H9 (cell line): Measurements from ENCODE around the gene DMPK. TPM values are rescaled to one million over a fixed set of nuclear protein-coding genes. Genes with fewer than 3 reads are reported as not detected.

Experiments
- DNase-seq: peaks from one replicate; pipeline ENCODE4 v3.0.0-alpha.2; 2017
- H2AFZ ChIP-seq: one replicate; pipeline ENCODE4 v1.6.1; 2013; ENCODE audit warnings: mild to moderate bottlenecking, low read length, control low read depth, moderate library complexity
- H2AK5ac ChIP-seq: 2 replicates; pipeline ENCODE4 v1.6.1; 2013; ENCODE audit warnings: low read length, control low read depth, mixed read lengths; ENCODE audit not compliant: insufficient read length
- H2BK120ac ChIP-seq: one replicate; pipeline ENCODE4 v1.6.1; 2013; ENCODE audit warnings: low read depth, mild to moderate bottlenecking, low read length, control low read depth, inconsistent platforms; ENCODE audit not compliant: poor library complexity, severe bottlenecking
- H2BK12ac ChIP-seq: 2 replicates; pipeline ENCODE4 v1.6.1; 2013; ENCODE audit warnings: low read length, control low read depth, mixed read lengths, low read depth; ENCODE audit not compliant: insufficient read length
- H2BK15ac ChIP-seq: 2 replicates; pipeline ENCODE4 v1.6.1; 2013; ENCODE audit warnings: low read depth, low read length, control low read depth
- H2BK20ac ChIP-seq: one replicate; pipeline ENCODE4 v1.6.1; 2013; ENCODE audit warnings: low read depth, mild to moderate bottlenecking, low read length, control low read depth, inconsistent platforms; ENCODE audit not compliant: poor library complexity, severe bottlenecking
- H2BK5ac ChIP-seq: 2 replicates; pipeline ENCODE4 v1.6.1; 2013; ENCODE audit warnings: low read length, control low read depth, mixed read lengths; ENCODE audit not compliant: insufficient read length
- H3K14ac ChIP-seq: 2 replicates; pipeline ENCODE4 v1.6.1; 2013; ENCODE audit warnings: low read length, control low read depth; ENCODE audit not compliant: insufficient read depth
- H3K18ac ChIP-seq: 2 replicates; pipeline ENCODE4 v1.6.1; 2013; ENCODE audit warnings: low read depth, mild to moderate bottlenecking, mixed read lengths, low read length, control low read depth; ENCODE audit not compliant: insufficient read length
- H3K23ac ChIP-seq: 2 replicates; pipeline ENCODE4 v1.6.1; 2013; ENCODE audit warnings: low read length, control low read depth, mixed read lengths, low read depth; ENCODE audit not compliant: insufficient read length
- H3K23me2 ChIP-seq: 2 replicates; pipeline ENCODE4 v1.6.1; 2013; ENCODE audit warnings: low read depth, mild to moderate bottlenecking, mixed read lengths, low read length, control low read depth; ENCODE audit not compliant: insufficient read length, poor library complexity, severe bottlenecking
- H3K27ac ChIP-seq: 2 replicates; pipeline ENCODE4 v1.5.1; 2013; ENCODE audit warnings: low read length, control low read depth, mixed read lengths, low read depth; ENCODE audit not compliant: insufficient read length
- H3K27me3 ChIP-seq: 2 replicates; pipeline ENCODE4 v1.6.1; 2013; ENCODE audit warnings: low read length, control low read depth, inconsistent platforms; ENCODE audit not compliant: insufficient read depth
- H3K4ac ChIP-seq: 2 replicates; pipeline ENCODE4 v1.6.1; 2013; ENCODE audit warnings: low read depth, mild to moderate bottlenecking, control low read depth, inconsistent platforms, low read length, moderate library complexity
- H3K4me1 ChIP-seq: 2 replicates; pipeline ENCODE4 v1.6.1; 2013; ENCODE audit warnings: low read length, control low read depth, inconsistent platforms; ENCODE audit not compliant: insufficient read depth
- H3K4me2 ChIP-seq: 2 replicates; pipeline ENCODE4 v1.6.1; 2013; ENCODE audit warnings: low read length, control low read depth, mixed read lengths; ENCODE audit not compliant: insufficient read length, insufficient read depth
- H3K56ac ChIP-seq: 2 replicates; pipeline ENCODE4 v1.6.1; 2013; ENCODE audit warnings: low read depth, mild to moderate bottlenecking, mixed read lengths, low read length, control low read depth; ENCODE audit not compliant: insufficient read length
- H3K79me1 ChIP-seq: 2 replicates; pipeline ENCODE4 v1.6.1; 2013; ENCODE audit warnings: low read depth, mild to moderate bottlenecking, moderate library complexity, low read length, control low read depth, inconsistent platforms; ENCODE audit not compliant: insufficient read depth, poor library complexity, severe bottlenecking
- H3K79me2 ChIP-seq: 2 replicates; pipeline ENCODE4 v1.6.1; 2013; ENCODE audit warnings: low read length, control low read depth, inconsistent platforms; ENCODE audit not compliant: insufficient read depth
- H3K9ac ChIP-seq: 2 replicates; pipeline ENCODE4 v1.6.1; 2013; ENCODE audit warnings: low read length, control low read depth, mixed read lengths; ENCODE audit not compliant: insufficient read length; ENCODE audit errors: extremely low read depth
- H3K9me3 ChIP-seq: one replicate; pipeline ENCODE4 v1.6.1; 2013; ENCODE audit warnings: low read depth, low read length, inconsistent platforms; ENCODE audit not compliant: control insufficient read depth
- H3T11ph ChIP-seq: one replicate; pipeline ENCODE4 v1.6.1; 2013; ENCODE audit warnings: mild to moderate bottlenecking, low read length, control low read depth, inconsistent platforms
- H4K20me1 ChIP-seq: one replicate; pipeline ENCODE4 v1.6.1; 2013; ENCODE audit not compliant: control insufficient read depth, insufficient read length, insufficient read depth
- H4K5ac ChIP-seq: 2 replicates; pipeline ENCODE4 v1.6.1; 2013; ENCODE audit warnings: low read depth, mild to moderate bottlenecking, mixed read lengths, low read length, control low read depth; ENCODE audit not compliant: insufficient read length
- H4K8ac ChIP-seq: replicated peaks from 2 replicates; pipeline ENCODE4 v1.6.1; 2013; ENCODE audit warnings: low read length, control low read depth, mixed read lengths, low read depth; ENCODE audit not compliant: insufficient read length
- H4K91ac ChIP-seq: 2 replicates; pipeline ENCODE4 v1.6.1; 2013; ENCODE audit warnings: low read depth, mild to moderate bottlenecking, moderate library complexity, mixed read lengths, low read length, control low read depth; ENCODE audit not compliant: insufficient read length
- H3K27ac Mint-ChIP-seq, 3 experiments: 2 replicates in 2 of 3; 3 replicates in 1 of 3; pipeline ENCODE4 v1.8.0; 2020 to 2021; ENCODE audit warnings: mixed read lengths in 3 of 3, mild to moderate bottlenecking in 1 of 3, moderate library complexity in 1 of 3
- H3K27me3 Mint-ChIP-seq: 2 replicates; pipeline ENCODE4 v1.8.0; 2021; ENCODE audit warnings: low read depth, mild to moderate bottlenecking, moderate library complexity, mixed read lengths
- H3K36me3 Mint-ChIP-seq, 3 experiments: 2 replicates in 2 of 3; 3 replicates in 1 of 3; pipeline ENCODE4 v1.8.0; 2020 to 2021; ENCODE audit warnings: low read depth in 3 of 3, mixed read lengths in 3 of 3; ENCODE audit not compliant: insufficient read depth in 1 of 3
- H3K4me1 Mint-ChIP-seq, 2 experiments: 2 replicates each; pipeline ENCODE4 v1.8.0; 2020; ENCODE audit warnings: mixed read lengths in 2 of 2
- H3K4me3 Mint-ChIP-seq, 2 experiments: 2 replicates in 1 of 2; 3 replicates in 1 of 2; pipeline ENCODE4 v1.8.0; 2020 to 2021; ENCODE audit warnings: mild to moderate bottlenecking in 2 of 2, mixed read lengths in 2 of 2, moderate library complexity in 1 of 2
- H3K9me3 Mint-ChIP-seq, 2 experiments: 2 replicates in 1 of 2; 3 replicates in 1 of 2; pipeline ENCODE4 v1.8.0; 2020; ENCODE audit warnings: mild to moderate bottlenecking in 2 of 2, mixed read lengths in 2 of 2, moderate library complexity in 1 of 2
- CTCF ChIP-seq: fragments of 200-600 bp; sonication (generic); conservative IDR thresholded peaks from 3 replicates; pipeline ENCODE4 v1.8.0; 2021; ENCODE audit warnings: antibody characterized with exemption, mild to moderate bottlenecking
- WGBS: extraction: QIAGEN DNeasy Blood & Tissue Kit; methylation state at CpG from one replicate; pipeline ENCODE4 v1.1.7; 2013; ENCODE audit warnings: missing lambda C conversion rate, low lambda C conversion rate, mixed read lengths; ENCODE audit not compliant: insufficient read length; ENCODE audit errors: extremely low coverage; 5-methylcytosine and 5-hydroxymethylcytosine counted together
- total RNA-seq: library from RNA; stranded (reverse); gene quantifications from 2 replicates; pipeline ENCODE4 v1.2.1, GENCODE V29; 2021

The DMPK gene
- total RNA-seq, 1 experiment from 2014 or later, result 67.4 TPM

GRCh38 chr19:45778010-45778661 lies 4.2 kb downstream of the DMPK start:
- Histone ChIP-seq H2BK5ac (no peak overlapping the region), H3T11ph (no peak overlapping the region), H2BK15ac (no peak overlapping the region), H3K9ac (no peak overlapping the region), H3K14ac (no peak overlapping the region), H4K8ac (no peak overlapping the region), H3K27ac (no peak overlapping the region), H3K4ac (no peak overlapping the region), H3K9me3 (no peaks in the 10 kb centered on the region), H2BK120ac (no peak overlapping the region), H4K5ac (no peak overlapping the region), H3K79me1 (no peaks in the 10 kb centered on the region), H3K4me2 (no peak overlapping the region), H3K23me2 (peaks cover 6% of the 10 kb centered on the region), H4K91ac (no peak overlapping the region), H3K27me3 (no peaks in the 10 kb centered on the region; the same call in 1 of the 2 replicates), H3K18ac (no peak overlapping the region), H2BK20ac (no peak overlapping the region), H2BK12ac (no peak overlapping the region), H3K79me2 (no peaks in the 10 kb centered on the region), H4K20me1 (no peaks in the 10 kb centered on the region), H3K4me1 (peaks cover 3% of the 10 kb centered on the region; the same call in 1 of the 2 replicates), H3K23ac (no peak overlapping the region), H3K56ac (no peak overlapping the region), H2AFZ (no peak overlapping the region), H2AK5ac (no peak overlapping the region)
- no peak for DNase-seq
- peaks cover 24 to 36% of the 10 kb centered on the region in 2 experiments for H3K4me1 Mint-ChIP-seq
- no peak overlapping the region for H3K27ac Mint-ChIP-seq
- TF ChIP-seq CTCF, result no peak
- H3K4me3 Mint-ChIP-seq, result peak overlapping the region in 1 of 2 experiments; percentile 80; a peak in 2 of 5 replicates
- no peaks in the 10 kb centered on the region for H3K9me3 Mint-ChIP-seq
- peaks cover 18% of the 10 kb centered on the region for H3K27me3 Mint-ChIP-seq
- H3K36me3 Mint-ChIP-seq, result peaks cover 15 to 46% (median 37%) of the 10 kb centered on the region in 3 experiments; a peak in 6 of 7 replicates
- no CpG with 5 or more reads among the region's 28 CpGs for whole genome bisulfite sequencing
